Epithelial cell of proximal tubule (primary cell): ENCODE results near the gene FOLR1. TPM values are rescaled to one million over a fixed set of nuclear protein-coding genes. Genes with fewer than 3 reads are reported as not detected.
"Not testable (repeated sequence)": the region's sequence is repeated elsewhere in the genome, so short reads cannot be mapped to it uniquely, and the experiment has no call there.

Experiments used
- DNase-seq: peaks from one replicate; pipeline ENCODE4 v3.0.0-alpha.2; 2011; ENCODE audit warnings: low read depth
- H3K4me3 ChIP-seq: 2 replicates; pipeline ENCODE4 v1.5.1; 2011; ENCODE audit warnings: low read depth, mild to moderate bottlenecking, low read length
- CTCF ChIP-seq: conservative IDR thresholded peaks from 2 replicates; pipeline ENCODE4 v1.5.1; 2012; ENCODE audit warnings: low read depth, mild to moderate bottlenecking, low read length
- total RNA-seq: library from RNA; depleted of rRNA; stranded (reverse); fragments of >200 nt; gene quantifications from 2 replicates; pipeline ENCODE4 v1.2.3, GENCODE V29; 2015

Gene FOLR1
- total RNA-seq, 1 donor from 2014 or later: 12.3 TPM

GRCh38 chr11:72190631-72191071 is 1.3 kb upstream of the FOLR1 start:
- DNase-seq: no peak
- H3K4me3 ChIP-seq: no peak overlapping the region
- no peak for TF ChIP-seq CTCF

GRCh38 chr11:72195518-72196270 is 3.8 kb downstream of the FOLR1 start:
- H3K4me3 ChIP-seq: no peak overlapping the region
- no peak for TF ChIP-seq CTCF
- DNase-seq: no peak

GRCh38 chr11:72201445-72201844 is 9.5 kb downstream of the FOLR1 start:
- not testable (repeated sequence) for DNase-seq, H3K4me3 ChIP-seq

- DNase-seq: no peak
- no peak overlapping the region for H3K4me3 ChIP-seq
- no peak for TF ChIP-seq CTCF
Observed at GRCh38 chr11:72202571-72202970, 10.6 kb downstream of the FOLR1 start.

- H3K4me3 ChIP-seq: no peak overlapping the region
- TF ChIP-seq CTCF: no peak
- no peak for DNase-seq
Observed at GRCh38 chr11:72203163-72203562, 11.2 kb downstream of the FOLR1 start.

- no peak for TF ChIP-seq CTCF
- no peak overlapping the region for H3K4me3 ChIP-seq
- DNase-seq: no peak
Observed at GRCh38 chr11:72204886-72205285, 12.9 kb downstream of the FOLR1 start.

DNA sequence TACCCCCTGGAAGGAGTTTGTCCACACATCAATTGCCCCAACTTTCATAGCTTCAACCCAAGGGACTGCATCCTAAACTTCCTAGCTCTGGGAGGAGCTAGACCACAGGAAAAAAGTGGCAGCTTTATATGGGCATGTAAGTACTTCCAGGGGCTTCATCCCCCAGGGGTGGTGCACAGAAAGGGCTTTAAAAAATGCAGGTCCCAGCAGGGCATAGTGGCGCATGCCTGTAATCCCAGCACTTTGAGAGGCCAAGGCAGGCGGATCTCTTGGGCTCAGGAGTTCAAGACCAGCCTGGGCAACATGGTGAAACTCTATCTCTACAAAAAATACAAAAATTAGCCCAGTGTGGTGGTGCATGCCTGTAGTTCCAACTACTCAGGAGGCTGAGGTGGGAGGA is 14.9 kb downstream of the FOLR1 start:
- H3K4me3 ChIP-seq, DNase-seq: not testable (repeated sequence)

DNA sequence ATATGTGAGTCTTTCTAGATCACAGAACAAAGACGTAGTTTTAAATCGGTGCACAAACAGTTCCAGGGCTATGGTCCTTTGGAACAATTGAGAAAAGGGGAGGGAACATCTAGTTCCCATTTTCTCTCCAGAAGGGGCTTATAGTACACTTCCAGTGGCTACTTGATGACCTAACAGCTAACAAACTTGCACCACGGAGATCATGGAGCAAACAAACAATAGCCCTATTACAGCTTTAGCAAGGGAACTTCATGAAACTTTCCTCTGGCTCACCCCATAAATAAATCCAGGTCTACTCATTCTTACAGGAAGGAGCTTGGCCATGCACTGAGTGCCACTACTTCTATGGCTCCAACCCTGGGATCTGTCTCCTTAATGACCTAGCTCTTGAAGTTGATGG is 16.3 kb downstream of the FOLR1 start:
- H3K4me3 ChIP-seq: no peak overlapping the region
- DNase-seq: no peak
- no peak for TF ChIP-seq CTCF
